Neural progenitor cell (in vitro differentiated cells): ENCODE measurements around the gene CCDC180.

Source experiments
- EZH2 ChIP-seq: fragments of 200-600 bp; sonication (generic); IDR thresholded peaks from 2 replicates; pipeline ENCODE4 v1.6.1; 2017; ENCODE audit warnings: antibody characterized with exemption, mild to moderate bottlenecking, moderate library complexity
- EZH2phosphoT487 ChIP-seq: fragments of 200-600 bp; sonication (generic); IDR thresholded peaks from 2 replicates; pipeline ENCODE4 v1.6.1; 2017; ENCODE audit warnings: antibody characterized with exemption
- TF ChIP-seq, protein P1 (sequence below): fragments of 200-600 bp; sonication (generic); IDR thresholded peaks from 2 replicates; pipeline ENCODE4 v1.5.1; 2017; ENCODE audit warnings: antibody characterized with exemption, mild to moderate bottlenecking

DNA sequence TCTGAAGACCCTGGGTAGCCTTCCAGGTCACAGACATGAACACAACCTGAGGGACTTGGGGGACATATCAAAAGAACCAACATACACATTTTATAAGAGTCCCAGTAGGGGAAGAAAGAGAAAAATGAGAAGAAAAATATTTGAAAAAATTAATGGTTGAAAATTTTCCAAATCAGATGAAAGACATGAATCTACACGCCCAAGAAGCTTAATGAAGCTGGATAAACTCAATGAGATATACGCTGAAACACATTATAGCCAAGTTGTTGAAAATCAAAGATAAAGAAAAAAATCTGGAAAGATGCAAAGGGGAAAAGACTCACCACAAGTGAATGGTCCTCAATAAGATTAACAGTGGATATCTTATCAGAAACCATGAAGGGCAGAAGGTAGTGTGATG lies 9.6 kb upstream of the CCDC180 start:
- no peak for TF ChIP-seq EZH2
- TF ChIP-seq, protein P1, sequence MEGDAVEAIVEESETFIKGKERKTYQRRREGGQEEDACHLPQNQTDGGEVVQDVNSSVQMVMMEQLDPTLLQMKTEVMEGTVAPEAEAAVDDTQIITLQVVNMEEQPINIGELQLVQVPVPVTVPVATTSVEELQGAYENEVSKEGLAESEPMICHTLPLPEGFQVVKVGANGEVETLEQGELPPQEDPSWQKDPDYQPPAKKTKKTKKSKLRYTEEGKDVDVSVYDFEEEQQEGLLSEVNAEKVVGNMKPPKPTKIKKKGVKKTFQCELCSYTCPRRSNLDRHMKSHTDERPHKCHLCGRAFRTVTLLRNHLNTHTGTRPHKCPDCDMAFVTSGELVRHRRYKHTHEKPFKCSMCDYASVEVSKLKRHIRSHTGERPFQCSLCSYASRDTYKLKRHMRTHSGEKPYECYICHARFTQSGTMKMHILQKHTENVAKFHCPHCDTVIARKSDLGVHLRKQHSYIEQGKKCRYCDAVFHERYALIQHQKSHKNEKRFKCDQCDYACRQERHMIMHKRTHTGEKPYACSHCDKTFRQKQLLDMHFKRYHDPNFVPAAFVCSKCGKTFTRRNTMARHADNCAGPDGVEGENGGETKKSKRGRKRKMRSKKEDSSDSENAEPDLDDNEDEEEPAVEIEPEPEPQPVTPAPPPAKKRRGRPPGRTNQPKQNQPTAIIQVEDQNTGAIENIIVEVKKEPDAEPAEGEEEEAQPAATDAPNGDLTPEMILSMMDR, result no peak
- no peak for TF ChIP-seq EZH2phosphoT487
